Gastroesophageal sphincter (tissue), 3 donors: ENCODE results near the gene VAV1.
"Not testable (repeated sequence)": the region's sequence is repeated elsewhere in the genome, so short reads cannot be mapped to it uniquely, and the experiment has no call there.

Experiments used
- CTCF ChIP-seq, 4 experiments: fragments of 200-600 bp in 2 of 4; fragments of 450-650 bp in 2 of 4; sonication (generic) in 1 of 4; IDR thresholded peaks; one replicate each; pipeline ENCODE4 v1.5.1; 2017 to 2019; ENCODE audit warnings: antibody characterized with exemption in 4 of 4, mild to moderate bottlenecking in 2 of 4, moderate library complexity in 2 of 4
- POLR2A ChIP-seq, 2 donors: fragments of 450-650 bp; IDR thresholded peaks; one replicate each; pipeline ENCODE4 v1.6.1; 2017; ENCODE audit warnings: antibody characterized with exemption in 2 of 2, mild to moderate bottlenecking in 2 of 2, moderate library complexity in 1 of 2
- POLR2AphosphoS5 ChIP-seq: sonication (generic); formaldehyde crosslinking; IDR thresholded peaks from one replicate; pipeline ENCODE4 v1.6.1; 2017; ENCODE audit warnings: antibody characterized with exemption

- TF ChIP-seq CTCF (IDR thresholded peaks at IDR 0.05); POLR2AphosphoS5; POLR2A (IDR thresholded peaks at IDR 0.05): not testable (repeated sequence)
Measured at GRCh38 chr19:6771648-6772027, 870 bp upstream of the VAV1 start.
